CD4-positive, alpha-beta T cell treated with Interleukin-4 for 4 hours (primary cell): Measurements from ENCODE around the gene RBMXL3.

Source experiments
- DNase-seq: peaks from one replicate; pipeline ENCODE4 v3.0.0-alpha.2; 2020

Gene RBMXL3

DNA sequence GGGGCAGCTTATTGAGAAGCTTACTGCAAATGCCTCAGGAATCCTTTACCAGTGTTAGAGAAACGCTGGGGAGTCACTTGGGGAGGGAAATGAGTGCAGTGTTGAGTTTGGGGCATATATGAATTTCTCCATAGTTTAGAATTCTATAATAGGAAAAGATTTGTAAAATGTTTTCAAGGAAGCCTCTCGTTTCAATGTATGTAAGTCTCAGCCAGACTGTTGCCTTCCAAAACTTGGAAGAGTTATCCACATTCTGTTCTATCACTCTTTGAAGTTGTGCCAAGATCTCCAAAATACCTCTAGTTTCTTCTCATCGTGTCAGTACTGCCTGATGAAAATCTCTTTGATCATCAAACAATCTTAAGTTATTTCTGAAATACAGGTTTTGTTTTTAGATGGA, 45.3 kb downstream of the RBMXL3 start:
- no peak for DNase-seq

DNA sequence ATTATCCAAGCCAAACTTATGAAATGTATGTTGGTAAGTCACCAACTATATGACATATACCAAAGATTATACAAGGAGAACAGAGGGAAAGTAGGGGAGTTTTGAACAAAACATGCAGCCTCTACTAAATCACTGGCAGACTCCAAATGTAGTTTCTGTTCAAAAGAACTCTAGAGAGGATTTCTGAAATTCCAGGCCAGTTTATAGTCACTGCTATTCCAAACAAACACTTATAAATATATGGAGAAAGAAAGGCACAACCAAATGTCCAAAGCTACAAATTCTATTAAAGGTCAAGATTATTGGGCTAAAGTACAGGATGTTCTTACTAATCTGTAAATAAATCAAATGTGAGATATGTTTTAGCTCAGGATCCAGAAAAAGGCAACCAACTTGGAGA, 47.4 kb downstream of the RBMXL3 start:
- DNase-seq: no peak

DNA sequence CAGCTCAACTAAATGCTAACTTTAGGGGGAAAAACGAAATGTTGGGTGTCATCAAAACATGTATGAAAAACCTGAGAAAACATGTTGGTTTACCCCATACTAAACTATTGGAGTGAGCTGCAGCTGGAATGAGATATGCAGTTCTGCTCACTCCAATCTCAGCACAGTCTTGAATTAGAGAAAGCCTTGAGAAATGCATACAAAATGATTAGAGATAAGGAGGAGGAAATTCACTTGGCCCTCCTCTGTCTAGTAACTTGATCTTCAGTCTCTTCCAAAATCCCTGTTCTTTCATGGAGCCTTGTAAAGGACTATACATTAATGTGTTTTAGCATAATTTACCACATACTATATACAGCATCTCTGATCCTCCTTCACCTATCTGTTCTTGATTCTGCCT, 47.8 kb downstream of the RBMXL3 start:
- no peak for DNase-seq
